ENCODE data around the gene CHST1. TPM values are rescaled to one million over a fixed set of nuclear protein-coding genes. Genes with fewer than 3 reads are reported as not detected.

Gene CHST1
- total RNA-seq, 2 donors from 2014 or later: 0.18 TPM; not detected in 1

- no peak overlapping the region for H3K27ac Mint-ChIP-seq
- no peak for ATAC-seq
- H3K9me3 Mint-ChIP-seq: peaks cover 0 to 7% of the 10 kb centered on the region in 2 donors
- DNase-seq (ENCODE audit: low spot score in 2 of 2): no peak
- H3K36me3 Mint-ChIP-seq: no peaks in the 10 kb centered on the region
Observed at GRCh38 chr11:45606514-45607281, 58.7 kb downstream of the CHST1 start.

- no peak for DNase-seq (ENCODE audit: low spot score in 2 of 2)
- Mint-ChIP-seq H3K27ac (no peak overlapping the region), H3K36me3 (no peaks in the 10 kb centered on the region), H3K9me3 (peaks cover 5 to 7% of the 10 kb centered on the region in 2 donors)
- ATAC-seq: no peak
Observed at GRCh38 chr11:45605051-45605450, 60.4 kb downstream of the CHST1 start.

GRCh38 chr11:45603946-45604682 lies 61.3 kb downstream of the CHST1 start:
- Mint-ChIP-seq H3K27ac (peak overlapping the region in 1 of 2 donors; percentile 33), H3K9me3 (peaks cover 1 to 5% of the 10 kb centered on the region in 2 donors), H3K36me3 (no peaks in the 10 kb centered on the region)
- DNase-seq (ENCODE audit: low spot score in 2 of 2) (no peak), ATAC-seq (no peak)

- no peak for ATAC-seq
- DNase-seq (ENCODE audit: low spot score in 2 of 2): peak in 1 of 2 donors; percentile 7
- Mint-ChIP-seq H3K36me3 (no peaks in the 10 kb centered on the region), H3K27ac (no peak overlapping the region), H3K9me3 (peaks cover 0 to 5% of the 10 kb centered on the region in 2 donors)
Observed at GRCh38 chr11:45599161-45599943, 66.1 kb downstream of the CHST1 start.

Other genes with a start within 250 kb of the CHST1 start
- 10 to 100 TPM in 1 of 2 donors, 1 to 10 TPM in 1; 7.9 to 10.8 TPM for gene SLC35C1, start 139.5 kb upstream of the CHST1 start, total RNA-seq
- 10 to 100 TPM; 14.0 to 31.4 TPM for gene CRY2, start 181.9 kb upstream of the CHST1 start, total RNA-seq
- under 1 TPM; 0.23 to 0.57 TPM for gene MAPK8IP1, start 220.0 kb upstream of the CHST1 start, total RNA-seq
- gene FREY1, start 241.6 kb upstream of the CHST1 start, total RNA-seq: under 1 TPM; 0.64 to 0.91 TPM